NCI-H1436 treated with DMSO at 0.1 percent for 48 hours (cell line): ENCODE measurements around the gene SPR.

Experiments used
- DNase-seq: peaks from one replicate; lab custom pipeline; 2025; lab: John Stamatoyannopoulos, UW

SPR gene

GRCh38 chr2:72932045-72932740 lies 45.0 kb downstream of the SPR start:
- DNase-seq = no peak

DNA sequence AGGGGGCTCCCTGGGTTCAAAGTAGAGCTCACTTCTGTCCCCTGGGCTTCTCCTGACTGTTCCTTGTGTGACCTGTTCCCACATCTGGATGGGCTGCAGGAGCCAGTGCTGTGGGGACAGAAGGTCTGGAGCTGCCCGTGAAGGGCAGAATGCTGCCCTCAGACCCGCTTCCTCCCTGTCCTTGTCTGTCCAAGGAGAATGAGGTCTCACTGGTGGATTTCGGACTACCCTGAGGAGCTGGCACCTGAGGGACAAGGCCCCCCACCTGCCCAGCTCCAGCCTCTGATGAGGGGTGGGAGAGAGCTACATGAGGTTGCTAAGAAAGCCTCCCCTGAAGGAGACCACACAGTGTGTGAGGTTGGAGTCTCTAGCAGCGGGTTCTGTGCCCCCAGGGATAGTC lies 45.6 kb downstream of the SPR start:
- no peak for DNase-seq

DNA sequence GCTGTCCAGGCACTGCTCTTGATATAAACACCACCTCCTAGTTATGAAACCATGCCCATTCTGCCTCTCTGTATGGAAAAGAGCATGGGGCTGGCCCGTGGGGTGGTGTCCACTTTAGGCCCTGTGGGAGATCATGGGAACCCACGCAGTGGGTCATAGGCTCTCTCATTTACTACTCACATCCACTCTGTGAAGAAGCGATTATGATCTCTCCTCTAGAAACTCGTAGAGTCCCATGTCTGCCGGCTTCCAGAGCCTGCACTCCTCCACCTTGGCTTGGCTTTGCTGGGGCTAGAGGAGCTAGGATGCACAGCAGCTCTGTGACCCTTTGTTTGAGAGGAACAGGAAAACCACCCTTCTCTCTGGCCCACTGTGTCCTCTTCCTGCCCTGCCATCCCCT lies 46.0 kb downstream of the SPR start:
- DNase-seq = no peak

DNA sequence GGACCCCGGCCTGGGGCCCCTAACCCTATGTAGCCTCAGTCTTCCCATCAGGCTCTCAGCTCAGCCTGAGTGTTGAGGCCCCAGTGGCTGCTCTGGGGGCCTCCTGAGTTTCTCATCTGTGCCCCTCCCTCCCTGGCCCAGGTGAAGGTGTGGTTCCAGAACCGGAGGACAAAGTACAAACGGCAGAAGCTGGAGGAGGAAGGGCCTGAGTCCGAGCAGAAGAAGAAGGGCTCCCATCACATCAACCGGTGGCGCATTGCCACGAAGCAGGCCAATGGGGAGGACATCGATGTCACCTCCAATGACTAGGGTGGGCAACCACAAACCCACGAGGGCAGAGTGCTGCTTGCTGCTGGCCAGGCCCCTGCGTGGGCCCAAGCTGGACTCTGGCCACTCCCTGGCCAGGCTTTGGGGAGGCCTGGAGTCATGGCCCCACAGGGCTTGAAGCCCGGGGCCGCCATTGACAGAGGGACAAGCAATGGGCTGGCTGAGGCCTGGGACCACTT lies 46.5 kb downstream of the SPR start:
- DNase-seq = no peak

DNA sequence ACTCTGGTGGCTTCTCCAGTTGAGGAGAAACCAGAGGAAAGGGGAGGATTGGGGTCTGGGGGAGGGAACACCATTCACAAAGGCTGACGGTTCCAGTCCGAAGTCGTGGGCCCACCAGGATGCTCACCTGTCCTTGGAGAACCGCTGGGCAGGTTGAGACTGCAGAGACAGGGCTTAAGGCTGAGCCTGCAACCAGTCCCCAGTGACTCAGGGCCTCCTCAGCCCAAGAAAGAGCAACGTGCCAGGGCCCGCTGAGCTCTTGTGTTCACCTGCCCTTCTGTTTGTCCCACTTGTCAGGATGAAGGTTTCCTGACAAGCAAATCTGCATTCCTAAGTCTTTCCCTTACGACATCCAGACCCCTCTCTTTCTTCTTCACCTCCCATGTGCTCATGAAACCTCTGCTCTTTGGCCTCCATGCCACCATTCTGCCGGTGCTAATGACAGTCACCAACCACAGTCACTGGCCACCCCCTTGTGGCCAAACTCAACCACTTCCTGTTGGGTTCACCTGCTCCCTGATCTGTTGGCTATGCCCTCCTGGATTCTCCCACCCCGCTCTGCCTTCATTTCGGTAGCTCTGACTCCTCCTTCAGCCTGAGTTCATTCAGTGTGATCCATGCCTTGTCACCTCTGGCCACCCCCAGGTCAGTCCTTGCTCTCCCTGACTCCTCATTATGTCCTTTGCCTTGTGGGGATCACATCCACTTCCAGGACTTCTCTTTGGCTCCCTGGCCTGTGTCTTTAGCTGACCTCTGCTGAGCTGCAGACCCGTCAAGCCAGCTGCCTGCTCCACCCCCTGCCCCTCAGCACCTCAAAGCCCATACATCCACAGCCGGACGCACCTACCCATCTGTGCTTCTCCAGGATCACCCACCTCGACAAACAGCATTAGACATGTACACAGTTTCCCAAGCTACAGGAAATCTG lies 47.7 kb downstream of the SPR start:
- DNase-seq = no peak

DNA sequence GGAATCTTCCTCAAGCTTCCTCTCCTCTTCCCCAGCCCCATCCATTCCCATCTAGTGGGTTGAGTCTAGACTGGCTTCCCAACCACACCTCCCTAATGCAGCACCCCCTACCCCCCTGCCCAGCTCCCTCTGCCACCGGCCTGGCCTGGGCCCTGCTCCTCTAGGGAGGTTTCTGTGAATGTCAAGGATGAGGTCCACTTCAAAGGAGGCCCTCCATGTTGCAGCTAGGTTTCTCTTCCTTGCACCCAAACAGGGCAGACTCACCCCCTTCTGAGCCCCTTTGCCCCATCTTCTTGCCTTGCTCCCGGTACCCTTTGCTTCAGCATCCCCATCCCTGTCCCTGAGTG lies 48.4 kb downstream of the SPR start:
- no peak for DNase-seq

- no peak for DNase-seq
Measured at GRCh38 chr2:72936660-72937355, 49.6 kb downstream of the SPR start.

GRCh38 chr2:72937356-72937669 lies 50.1 kb downstream of the SPR start:
- DNase-seq = no peak

DNA sequence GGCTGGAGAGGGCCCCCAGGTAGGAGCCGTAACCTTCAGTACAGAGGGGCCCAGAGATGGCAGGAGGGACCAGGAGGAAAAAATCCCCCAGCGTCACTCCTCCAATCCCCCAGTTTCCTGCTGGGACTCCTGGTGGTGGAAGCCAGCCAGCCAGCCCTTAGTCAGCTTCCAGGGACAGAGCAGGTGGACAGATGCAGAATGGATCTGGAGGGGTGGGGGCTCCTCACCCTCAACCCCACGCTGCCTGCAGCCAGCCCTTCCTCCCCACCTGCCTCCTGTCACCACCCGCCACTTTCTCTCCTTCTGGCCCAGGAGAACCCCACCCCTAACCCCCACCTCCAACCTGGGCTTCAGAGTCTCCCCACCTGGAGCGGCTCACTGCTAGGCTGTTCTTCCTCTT lies 51.2 kb downstream of the SPR start:
- DNase-seq = no peak

DNA sequence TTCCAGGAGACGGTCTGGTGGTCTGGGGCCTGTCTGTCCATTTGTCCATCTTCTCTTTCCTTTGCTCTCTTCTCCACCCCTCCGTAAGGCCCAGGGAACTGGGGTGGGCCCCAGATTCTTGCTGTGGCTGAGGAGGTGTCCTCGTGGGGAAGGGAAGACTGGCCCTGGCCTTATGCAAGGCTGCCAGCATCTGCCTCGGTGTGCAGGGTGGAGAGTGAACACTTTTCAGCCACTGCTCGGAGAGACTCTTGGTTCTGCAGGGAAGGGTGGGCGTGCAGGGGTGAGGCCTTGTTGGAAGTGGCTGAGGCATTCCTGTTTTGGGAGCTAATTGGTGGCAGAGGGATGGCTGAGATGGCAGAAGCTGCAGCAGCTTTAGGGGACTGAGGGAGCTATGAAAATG lies 53.2 kb downstream of the SPR start:
- no peak for DNase-seq

DNA sequence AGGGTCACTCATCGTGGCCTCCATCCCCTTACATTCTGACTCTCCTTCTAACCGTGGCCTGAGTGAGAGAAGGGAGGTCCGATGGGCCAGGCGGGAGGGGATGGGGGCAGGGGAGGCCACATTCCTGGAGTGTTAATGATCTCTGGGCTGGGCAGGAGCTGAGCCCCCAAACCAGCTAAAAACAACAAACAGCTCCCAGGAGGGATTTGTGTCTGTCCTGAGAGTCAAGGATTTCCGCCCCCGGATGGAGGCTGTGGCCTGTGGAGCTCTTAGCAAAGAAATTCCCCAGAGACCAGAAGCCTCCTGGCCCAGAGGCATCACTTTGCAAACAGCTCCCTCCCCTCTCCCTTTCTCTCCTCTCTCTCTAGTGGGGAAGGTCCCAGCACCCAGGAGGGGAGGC lies 53.6 kb downstream of the SPR start:
- no peak for DNase-seq
